Breast epithelium (tissue), 3 donors: ENCODE results near the gene TRIM63.

Experiments used
- CTCF ChIP-seq, 3 donors: fragments of 450-650 bp; IDR thresholded peaks; one replicate each; pipeline ENCODE4 v1.5.1; 2016 to 2017; ENCODE audit warnings: antibody characterized with exemption in 3 of 3, mild to moderate bottlenecking in 3 of 3, moderate library complexity in 3 of 3
- POLR2A ChIP-seq: fragments of 450-650 bp; IDR thresholded peaks from one replicate; pipeline ENCODE4 v1.6.1; 2016; ENCODE audit warnings: antibody characterized with exemption, mild to moderate bottlenecking, moderate library complexity

- TF ChIP-seq CTCF (IDR thresholded peaks at IDR 0.05) (no peak), POLR2A (no peak)
Measured at GRCh38 chr1:26022404-26022779, 45.0 kb downstream of the TRIM63 start.
